ENCODE data around the gene TPRG1L. TPM values are rescaled to one million over a fixed set of nuclear protein-coding genes. Genes with fewer than 3 reads are reported as not detected.
A peak's percentile ranks its signal among the peaks of the same experiment; 100 is the strongest.
"Not testable (repeated sequence)": the region's sequence is repeated elsewhere in the genome, so short reads cannot be mapped to it uniquely, and the experiment has no call there.

Gene TPRG1L
- total RNA-seq = 10 to 100 TPM; 11.9 to 18.4 TPM

DNA sequence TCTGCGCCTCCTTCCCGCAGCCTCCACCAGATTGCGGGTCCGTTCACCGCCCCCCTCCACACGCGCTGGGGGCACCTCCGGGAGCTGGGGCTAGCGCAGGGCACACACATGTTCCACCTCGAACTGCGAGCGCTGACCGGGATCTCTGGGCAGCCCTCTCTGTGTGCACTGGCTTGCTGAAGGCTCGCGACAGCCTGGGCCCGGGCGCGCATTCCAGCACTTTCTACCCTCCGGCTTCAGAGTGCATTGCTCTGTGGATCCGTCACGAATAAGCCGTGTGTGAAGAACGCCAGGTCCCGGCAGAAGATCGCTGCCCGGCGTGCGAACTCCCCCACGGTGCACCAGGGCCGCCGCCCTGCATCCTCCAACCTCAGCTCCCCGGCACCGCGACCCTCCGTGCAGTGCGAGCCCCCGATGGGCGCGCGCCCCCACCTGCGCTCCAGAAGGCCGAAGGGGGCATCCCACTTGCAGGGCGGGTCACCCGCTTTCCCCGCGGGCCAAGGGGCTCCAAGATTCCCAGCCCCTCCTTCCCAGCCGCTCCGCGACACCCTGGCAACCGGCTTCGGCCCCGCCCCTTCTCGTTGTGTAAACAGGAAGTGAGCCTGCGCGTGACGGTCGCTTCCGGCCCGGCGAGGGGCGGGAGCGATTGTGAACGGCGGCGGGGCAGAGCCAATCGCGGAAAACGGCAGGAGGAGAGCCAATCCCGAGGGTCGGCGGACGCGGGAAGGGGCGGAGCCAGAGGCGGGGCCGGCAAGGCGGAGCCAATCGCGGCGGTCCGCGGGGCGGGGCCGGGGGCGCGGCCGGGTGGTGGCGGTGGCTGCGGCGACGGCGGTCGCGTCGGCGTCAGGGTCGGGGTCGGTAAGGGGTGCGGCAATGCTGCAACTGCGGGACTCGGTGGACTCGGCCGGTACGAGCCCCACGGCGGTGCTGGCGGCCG is at the start of gene TPRG1L:
Gene TPRG1L, plus strand, starts transcription at position 816 of the 937 bp plus-strand sequence. Its CDS starts 58 bp downstream, at position 874.
- ATAC-seq = peak; percentile 98
- Mint-ChIP-seq H3K9me3 (no peaks in the 10 kb centered on the region), H3K4me1 (ENCODE audit: low read depth in 2 of 2) (peaks cover 33 to 34% of the 10 kb centered on the region in 2 donors), H3K27me3 (no peaks in the 10 kb centered on the region), H3K27ac (peak within 1 kb of the TSS; percentile 70 to 78), H3K4me3 (peak within 1 kb of the TSS; percentile 93), H3K36me3 (no peaks in the 10 kb centered on the region)
- peak; percentile 97 for DNase-seq (ENCODE audit: low spot score)

DNA sequence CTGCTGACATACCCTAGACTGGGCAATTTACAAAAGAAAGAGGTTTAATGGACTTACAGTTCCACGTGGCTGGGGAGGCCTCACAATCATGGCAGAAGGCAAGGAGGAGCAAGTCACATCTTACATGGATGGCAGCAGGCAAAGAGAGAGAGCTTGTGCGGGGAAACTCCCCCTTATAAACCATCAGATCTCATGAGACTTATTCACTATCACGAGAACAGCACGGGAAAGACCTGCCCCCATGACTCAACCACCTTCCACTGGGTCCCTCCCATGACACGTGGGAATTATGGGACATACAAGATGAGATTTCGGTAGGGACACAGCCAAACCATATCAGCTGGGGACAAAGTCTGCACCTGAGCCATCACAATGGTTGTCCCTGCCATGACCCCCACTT is 49.3 kb upstream of the TPRG1L start:
- not testable (repeated sequence) for ATAC-seq, H3K27ac Mint-ChIP-seq, H3K27me3 Mint-ChIP-seq

DNA sequence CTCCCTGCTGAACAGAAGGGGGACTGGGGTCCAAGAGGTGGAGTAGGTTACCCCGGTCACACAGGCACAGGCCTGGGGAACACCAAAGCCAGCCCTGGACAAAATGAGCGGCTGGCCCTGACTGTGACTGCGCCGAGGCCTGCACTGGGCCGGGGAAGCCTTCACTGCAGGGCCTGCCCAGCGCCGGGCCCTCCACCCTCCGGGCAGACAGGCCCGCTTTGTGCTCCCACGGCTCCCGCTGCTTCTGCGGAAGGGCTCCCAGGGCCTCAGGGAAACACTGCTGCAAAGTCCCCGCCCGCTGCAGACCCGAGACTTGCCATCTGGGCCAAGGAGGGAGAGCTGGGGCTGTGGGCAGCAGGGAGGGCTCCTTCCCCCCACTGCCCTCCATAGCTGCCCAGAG is 48.8 kb upstream of the TPRG1L start:
- Mint-ChIP-seq H3K9me3 (no peaks in the 10 kb centered on the region), H3K27me3 (no peaks in the 10 kb centered on the region), H3K4me3 (no peak overlapping the region), H3K36me3 (no peaks in the 10 kb centered on the region), H3K27ac (no peak overlapping the region), H3K4me1 (ENCODE audit: low read depth in 2 of 2) (no peaks in the 10 kb centered on the region)
- ATAC-seq = no peak
- no peak for DNase-seq (ENCODE audit: low spot score)

More for the DNA sequence above, 49.3 kb upstream of the TPRG1L start:
- H3K9me3 Mint-ChIP-seq; H3K4me3 Mint-ChIP-seq; H3K36me3 Mint-ChIP-seq; DNase-seq (ENCODE audit: low spot score); H3K4me1 Mint-ChIP-seq (ENCODE audit: low read depth in 2 of 2): not testable (repeated sequence)

DNA sequence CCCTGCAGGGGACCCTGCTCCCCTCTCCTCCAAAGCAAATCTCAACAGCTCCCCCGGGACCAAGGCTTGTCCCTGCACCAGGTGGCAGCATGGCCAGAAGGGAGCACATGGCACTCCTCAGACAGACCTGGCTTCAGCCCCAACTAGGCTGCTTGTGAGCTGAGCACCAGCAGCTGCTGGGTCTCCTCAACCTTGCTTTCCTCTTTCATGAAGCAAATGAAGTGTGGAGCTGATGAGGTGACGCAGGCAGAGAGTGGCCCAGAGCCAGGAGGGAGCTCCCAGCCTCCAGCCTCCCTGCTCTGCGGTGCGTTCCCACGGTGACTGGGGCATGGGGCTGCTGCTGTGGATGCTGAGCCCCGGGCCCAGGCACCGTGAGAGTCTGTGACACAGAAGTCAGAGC is 47.5 kb upstream of the TPRG1L start:
- ATAC-seq (no peak), DNase-seq (ENCODE audit: low spot score) (no peak)
- Mint-ChIP-seq H3K4me3 (no peak overlapping the region), H3K4me1 (ENCODE audit: low read depth in 2 of 2) (no peaks in the 10 kb centered on the region), H3K36me3 (no peaks in the 10 kb centered on the region), H3K9me3 (no peaks in the 10 kb centered on the region), H3K27me3 (no peaks in the 10 kb centered on the region), H3K27ac (no peak overlapping the region)

DNA sequence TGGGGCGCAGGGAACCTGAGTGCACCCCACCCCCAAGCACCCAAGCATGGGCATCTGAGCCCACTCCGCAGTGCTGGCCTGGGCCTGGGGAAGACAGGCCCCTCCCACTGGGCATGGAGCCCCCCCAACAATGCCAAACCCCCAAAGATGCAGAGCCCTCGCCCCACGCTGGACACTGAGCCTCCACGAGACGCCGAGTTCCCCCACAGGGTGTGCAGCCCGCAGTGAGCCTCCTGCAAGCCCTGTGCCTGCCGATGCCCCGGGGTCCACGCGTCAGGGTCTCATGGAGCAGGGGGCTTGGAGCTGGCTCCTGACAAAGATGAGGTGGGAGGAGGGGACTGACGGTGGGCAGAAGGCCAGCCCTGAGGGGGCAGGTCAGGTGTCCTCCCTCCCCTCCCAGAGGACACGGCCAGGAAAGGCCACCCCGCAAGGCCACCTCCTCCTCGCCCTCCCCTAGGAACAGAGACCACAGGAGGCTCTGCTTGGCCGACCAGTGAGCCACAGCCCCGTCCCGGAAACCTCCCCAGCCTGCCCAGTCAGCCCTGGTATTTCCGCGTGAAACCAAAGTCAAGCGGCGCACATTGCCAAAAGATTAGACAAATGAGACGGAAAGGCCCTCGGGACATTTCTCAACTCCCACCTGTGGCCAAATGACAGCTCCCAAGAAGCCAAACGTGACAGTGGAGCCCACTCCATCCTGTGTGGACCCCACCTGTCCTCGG is 46.9 kb upstream of the TPRG1L start:
- Mint-ChIP-seq H3K4me3 (no peak overlapping the region), H3K9me3 (no peaks in the 10 kb centered on the region)

DNA sequence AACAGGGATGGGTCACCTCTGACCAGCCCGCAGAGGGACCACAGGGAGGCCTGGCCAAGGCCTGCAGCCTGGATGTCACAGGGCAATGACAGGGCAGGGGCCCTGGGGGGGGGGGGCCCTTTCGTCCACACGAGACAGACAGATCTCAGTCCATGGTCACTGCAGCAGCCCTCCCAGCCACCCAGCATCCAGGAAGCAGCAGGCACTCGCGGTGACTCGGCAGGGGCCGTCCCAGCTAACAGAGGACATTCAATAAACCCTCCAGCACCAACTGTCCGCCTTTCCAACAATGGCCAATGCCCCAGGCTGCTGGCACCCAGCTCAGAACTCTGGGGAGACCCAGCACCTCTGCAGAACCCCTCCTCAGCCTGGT is 46.4 kb upstream of the TPRG1L start:
- Mint-ChIP-seq H3K36me3 (no peaks in the 10 kb centered on the region), H3K27ac (no peak overlapping the region), H3K27me3 (no peaks in the 10 kb centered on the region), H3K9me3 (no peaks in the 10 kb centered on the region), H3K4me3 (no peak overlapping the region), H3K4me1 (ENCODE audit: low read depth in 2 of 2) (no peaks in the 10 kb centered on the region)
- ATAC-seq (no peak), DNase-seq (ENCODE audit: low spot score) (no peak)

More for the DNA sequence above, 46.9 kb upstream of the TPRG1L start:
- no peak overlapping the region for H3K27ac Mint-ChIP-seq
- H3K36me3 Mint-ChIP-seq = no peaks in the 10 kb centered on the region
- ATAC-seq = no peak
- no peaks in the 10 kb centered on the region for H3K27me3 Mint-ChIP-seq
- no peaks in the 10 kb centered on the region for H3K4me1 Mint-ChIP-seq (ENCODE audit: low read depth in 2 of 2)
- no peak for DNase-seq (ENCODE audit: low spot score)

DNA sequence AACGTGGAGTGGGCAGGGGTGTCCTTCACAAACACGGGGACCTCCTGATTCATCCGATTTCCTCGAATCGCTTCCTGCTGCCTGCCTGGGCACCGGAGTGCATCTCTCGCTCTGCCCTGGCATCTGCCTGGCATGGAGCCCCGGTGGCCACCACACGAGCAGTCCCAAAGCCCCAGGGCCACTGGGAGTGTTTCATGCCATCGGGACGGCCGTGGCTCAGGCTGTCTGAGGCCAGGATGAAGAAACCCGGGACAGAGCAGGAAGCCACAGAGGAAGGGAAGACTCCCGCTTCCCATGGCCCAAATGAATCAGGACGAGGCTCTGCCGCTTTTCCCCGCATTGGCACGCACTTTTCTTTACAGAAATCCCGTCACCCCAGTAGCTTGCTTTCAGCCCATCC is 45.9 kb upstream of the TPRG1L start:
- Mint-ChIP-seq H3K27ac (no peak overlapping the region), H3K36me3 (no peaks in the 10 kb centered on the region), H3K4me1 (ENCODE audit: low read depth in 2 of 2) (no peaks in the 10 kb centered on the region), H3K4me3 (no peak overlapping the region), H3K9me3 (no peaks in the 10 kb centered on the region), H3K27me3 (no peaks in the 10 kb centered on the region)
- ATAC-seq = no peak
- no peak for DNase-seq (ENCODE audit: low spot score)

DNA sequence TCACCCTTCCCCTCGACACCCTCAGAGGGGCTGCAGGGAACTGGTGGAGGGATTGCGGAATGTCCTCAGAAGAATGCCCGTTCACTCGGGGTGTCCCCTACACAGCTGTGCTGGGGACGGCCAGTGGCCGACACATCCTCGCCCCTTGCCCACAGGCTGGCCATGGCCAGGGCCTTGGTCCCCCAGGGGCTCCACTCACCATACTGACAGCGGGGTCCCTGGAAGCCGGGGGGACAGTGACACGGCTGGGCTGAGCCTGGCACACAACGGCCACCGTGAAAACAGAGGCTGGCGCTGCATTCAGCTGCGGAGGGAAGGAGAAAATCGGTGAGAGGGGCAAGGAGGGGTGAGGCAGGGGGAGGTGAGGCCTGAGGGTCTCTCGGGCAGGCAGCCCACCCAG is 45.2 kb upstream of the TPRG1L start:
- H3K9me3 Mint-ChIP-seq = no peaks in the 10 kb centered on the region
- no peaks in the 10 kb centered on the region for H3K36me3 Mint-ChIP-seq
- H3K4me3 Mint-ChIP-seq = no peak overlapping the region
- no peak for DNase-seq (ENCODE audit: low spot score)
- H3K27me3 Mint-ChIP-seq = no peaks in the 10 kb centered on the region
- H3K4me1 Mint-ChIP-seq (ENCODE audit: low read depth in 2 of 2) = no peaks in the 10 kb centered on the region
- no peak for ATAC-seq
- no peak overlapping the region for H3K27ac Mint-ChIP-seq

DNA sequence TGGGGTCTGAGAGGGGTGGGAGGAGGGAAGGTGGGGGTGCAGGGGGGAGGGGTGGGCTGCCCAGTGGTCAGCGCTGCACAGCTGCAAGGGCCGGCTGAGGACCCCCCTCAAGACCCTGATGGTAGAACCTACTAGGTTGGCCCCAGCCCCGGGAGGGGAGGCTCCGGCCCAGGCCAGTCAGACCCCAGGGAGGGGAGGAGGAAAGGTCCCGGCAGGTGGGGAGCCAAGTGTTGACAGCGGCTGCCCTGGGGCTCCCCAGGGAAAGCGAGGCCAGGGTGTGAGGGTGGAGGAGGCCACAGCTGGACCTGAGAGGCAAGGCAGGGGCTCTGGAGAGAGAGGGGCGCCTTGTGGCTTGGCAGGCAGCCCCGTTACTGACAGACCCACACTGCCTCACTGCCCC is 44.6 kb upstream of the TPRG1L start:
- ATAC-seq (no peak), DNase-seq (ENCODE audit: low spot score) (no peak)
- no peaks in the 10 kb centered on the region for H3K9me3 Mint-ChIP-seq
- no peaks in the 10 kb centered on the region for H3K36me3 Mint-ChIP-seq
- H3K4me3 Mint-ChIP-seq = no peak overlapping the region
- H3K27me3 Mint-ChIP-seq = no peaks in the 10 kb centered on the region
- H3K4me1 Mint-ChIP-seq (ENCODE audit: low read depth in 2 of 2) = no peaks in the 10 kb centered on the region
- no peak overlapping the region for H3K27ac Mint-ChIP-seq

DNA sequence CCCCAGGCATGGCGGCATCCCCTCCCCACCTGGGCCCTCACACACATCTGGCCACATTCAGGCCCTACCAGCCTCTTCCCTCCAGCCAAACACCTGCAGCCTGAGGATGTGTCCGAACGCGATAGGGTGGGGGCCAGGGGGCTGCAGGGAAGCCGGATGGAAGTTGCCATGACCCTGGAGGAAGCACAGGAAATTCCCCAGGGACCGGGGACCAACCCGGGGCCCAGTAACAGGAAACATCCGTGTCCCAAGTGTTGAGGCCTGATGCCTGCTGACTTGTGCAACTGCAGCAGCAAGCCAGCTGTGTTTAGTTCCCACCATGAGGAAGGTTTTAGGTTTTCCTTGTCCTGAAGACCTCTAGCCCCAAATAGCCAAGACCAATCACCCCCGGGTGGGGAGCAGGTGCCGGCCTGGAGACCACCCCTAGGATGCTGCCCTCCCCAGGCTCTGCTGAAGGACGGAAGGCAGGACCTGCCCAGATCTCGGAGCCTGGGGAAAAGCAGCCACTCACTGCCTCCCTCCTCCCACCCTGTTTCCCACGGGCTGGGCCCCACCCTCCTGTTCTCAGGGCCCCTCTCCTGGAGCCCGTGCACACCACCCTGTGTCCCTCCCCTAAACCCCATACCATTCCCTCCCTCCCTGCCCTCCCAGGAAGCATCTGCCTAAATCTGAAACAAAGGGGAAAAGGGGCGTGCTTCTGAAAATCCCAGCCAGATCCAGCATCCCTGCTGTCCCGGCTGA is 43.3 kb upstream of the TPRG1L start:
- no peaks in the 10 kb centered on the region for H3K27me3 Mint-ChIP-seq

DNA sequence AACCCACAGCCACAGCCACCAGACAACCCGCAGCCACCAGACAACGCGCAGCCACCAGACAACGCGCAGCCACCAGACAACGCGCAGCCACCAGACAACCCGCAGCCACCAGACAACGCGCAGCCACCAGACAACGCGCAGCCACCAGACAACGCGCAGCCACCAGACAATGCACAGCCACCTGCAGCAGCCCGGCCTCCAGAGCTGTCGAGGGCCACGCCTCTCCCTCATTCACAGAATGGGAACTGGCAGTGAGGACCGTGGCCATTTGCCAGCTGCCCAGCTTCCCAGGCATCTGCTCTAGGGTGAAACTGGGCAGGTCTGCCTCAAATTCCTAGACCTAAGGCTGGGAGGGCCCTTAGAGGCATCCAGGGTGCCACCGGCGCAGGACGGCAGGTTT is 41.1 kb upstream of the TPRG1L start:
- not testable (repeated sequence) for H3K4me1 Mint-ChIP-seq (ENCODE audit: low read depth in 2 of 2); H3K27me3 Mint-ChIP-seq; ATAC-seq; H3K9me3 Mint-ChIP-seq; H3K36me3 Mint-ChIP-seq; H3K4me3 Mint-ChIP-seq; DNase-seq (ENCODE audit: low spot score); H3K27ac Mint-ChIP-seq

More for the DNA sequence above, 43.3 kb upstream of the TPRG1L start:
- Mint-ChIP-seq H3K36me3 (no peaks in the 10 kb centered on the region), H3K27ac (no peak overlapping the region), H3K4me1 (ENCODE audit: low read depth in 2 of 2) (no peaks in the 10 kb centered on the region), H3K9me3 (no peaks in the 10 kb centered on the region), H3K4me3 (no peak overlapping the region)
- DNase-seq (ENCODE audit: low spot score) (no peak), ATAC-seq (no peak)

DNA sequence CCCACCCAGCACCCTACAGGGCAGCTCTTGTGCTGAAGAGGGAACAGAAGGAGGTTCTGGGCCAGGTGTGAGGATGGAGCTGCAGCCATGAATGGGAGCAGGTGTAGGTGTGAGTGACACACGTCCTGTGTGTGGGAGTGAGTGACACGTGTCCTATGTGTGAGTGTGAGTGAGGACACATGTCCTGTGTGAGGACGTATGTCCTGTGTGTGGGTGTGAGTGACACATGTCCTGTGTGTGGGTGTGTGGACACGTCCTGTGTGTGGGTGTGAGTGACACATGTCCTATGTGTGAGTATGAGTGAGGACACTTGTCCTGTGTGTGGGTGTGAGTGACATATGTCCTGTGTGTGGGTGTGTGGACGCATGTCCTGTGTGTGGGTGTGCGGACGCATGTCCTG is 39.9 kb upstream of the TPRG1L start:
- no peaks in the 10 kb centered on the region for H3K36me3 Mint-ChIP-seq
- no peaks in the 10 kb centered on the region for H3K4me1 Mint-ChIP-seq (ENCODE audit: low read depth in 2 of 2)
- no peak for DNase-seq (ENCODE audit: low spot score)
- H3K27me3 Mint-ChIP-seq = no peaks in the 10 kb centered on the region
- ATAC-seq = no peak
- no peaks in the 10 kb centered on the region for H3K9me3 Mint-ChIP-seq
- H3K4me3 Mint-ChIP-seq = no peak overlapping the region
- H3K27ac Mint-ChIP-seq = no peak overlapping the region

DNA sequence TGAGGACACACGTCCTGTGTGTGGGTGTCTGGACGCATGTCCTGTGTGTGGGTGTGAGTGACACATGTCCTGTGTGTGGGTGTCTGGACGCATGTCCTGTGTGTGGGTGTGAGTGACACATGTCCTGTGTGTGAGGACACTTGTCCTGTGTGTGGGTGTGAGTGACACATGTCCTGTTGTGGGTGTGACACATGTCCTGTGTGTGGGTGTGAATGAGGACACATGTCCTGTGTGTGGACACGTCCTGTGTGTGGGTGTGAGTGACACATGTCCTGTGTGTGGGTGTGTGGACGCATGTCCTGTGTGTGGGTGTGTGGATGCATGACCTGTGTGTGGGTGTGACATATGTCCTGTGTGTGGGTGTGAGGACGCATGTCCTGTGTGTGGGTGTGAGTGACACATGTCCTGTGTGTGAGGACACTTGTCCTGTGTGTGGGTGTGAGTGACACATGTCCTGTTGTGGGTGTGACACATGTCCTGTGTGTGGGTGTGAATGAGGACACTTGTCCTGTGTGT is 39.4 kb upstream of the TPRG1L start:
- H3K27ac Mint-ChIP-seq; ATAC-seq; H3K36me3 Mint-ChIP-seq; H3K27me3 Mint-ChIP-seq; H3K4me3 Mint-ChIP-seq; H3K9me3 Mint-ChIP-seq; H3K4me1 Mint-ChIP-seq (ENCODE audit: low read depth in 2 of 2); DNase-seq (ENCODE audit: low spot score): not testable (repeated sequence)

Data from natural killer cell treated with Interleukin-12 subunit alpha and Interleukin-12 subunit beta and Interleukin-15 and Interleukin-18, amount 100 ng/mL, for 72 hours (primary cell).